HepG2 (cell line): ENCODE measurements around the gene IL18R1. TPM values are rescaled to one million over a fixed set of nuclear protein-coding genes. Genes with fewer than 3 reads are reported as not detected.

ENCODE experiments used
- ATAC-seq: fragments of 200-7000 bp; cut with Tn5 transposase; 3 replicates; pipeline ENCODE4 v1.9.1; 2020; ENCODE audit warnings: mild to moderate bottlenecking, moderate library complexity
- BruUV-seq: library from RNA; stranded (reverse); fragments of 400-500 nt; replicated peaks from 2 replicates; lab custom pipeline; 2021; lab: Mats Ljungman, UMichigan
- CTCF ChIA-PET: fragments of 300-600 bp; formaldehyde crosslinking; extraction: SDS; loops from one replicate; lab custom pipeline; 2021; ENCODE audit warnings: low total read pairs, inconsistent platforms, low intra/inter-chr PET ratio; lab: Yijun Ruan, JAX
- POLR2A ChIA-PET: fragments of 350-600 bp; sonication (Branson Sonifier 250); formaldehyde crosslinking; loops from one replicate; lab custom pipeline; 2020; ENCODE audit warnings: antibody characterized with exemption, inconsistent platforms; lab: Yijun Ruan, JAX
- DNase-seq: peaks from one replicate; pipeline ENCODE4 v3.0.0-alpha.2; 2015; ENCODE audit warnings: low spot score
- FAIRE-seq: peaks from 3 replicates; lab custom pipeline; 2011; peaks lifted over from hg19 to GRCh38; lab: Jason Lieb, UNC
- H2AFZ ChIP-seq: one replicate; pipeline ENCODE4 v1.6.1; 2011; ENCODE audit warnings: low read length, inconsistent platforms
- H3K27ac ChIP-seq: fragments of 300-600 bp; 3 replicates; pipeline ENCODE4 v1.8.0; 2011; ENCODE audit warnings: mixed run types, mild to moderate bottlenecking, mixed read lengths, low read length, inconsistent platforms; ENCODE audit not compliant: insufficient read depth; ENCODE audit errors: extremely low read length
- H3K27me3 ChIP-seq, 2 experiments: fragments of 200-600 bp in 1 of 2; 2 replicates in 1 of 2; 3 replicates in 1 of 2; pipeline versions ENCODE4 v1.6.0 to v1.8.0; 2011; ENCODE audit warnings: low read length in 2 of 2, mild to moderate bottlenecking in 2 of 2, moderate library complexity in 2 of 2, inconsistent platforms in 1 of 2; ENCODE audit not compliant: insufficient read depth in 2 of 2, control insufficient read depth in 1 of 2
- H3K36me3 ChIP-seq, 2 experiments: fragments of 200-600 bp in 1 of 2; replicated peaks in 1 of 2; 2 replicates in 1 of 2; 3 replicates in 1 of 2; pipeline versions ENCODE4 v1.5.1 to v1.8.0; 2011; ENCODE audit warnings: low read length in 2 of 2, inconsistent platforms in 1 of 2; ENCODE audit not compliant: insufficient read depth in 2 of 2, control insufficient read depth in 1 of 2
- H3K4me1 ChIP-seq: 2 replicates; pipeline ENCODE4 v1.5.1; 2012; ENCODE audit warnings: low read length, inconsistent platforms; ENCODE audit not compliant: insufficient read depth
- H3K4me2 ChIP-seq: 2 replicates; pipeline ENCODE4 v1.6.0; 2011; ENCODE audit warnings: low read depth, low read length, inconsistent platforms
- H3K4me3 ChIP-seq, 3 experiments: fragments of 200-600 bp in 1 of 3; sonication (generic), shearing (Covaris generic) in 1 of 3; replicated peaks in 1 of 3; 2 replicates each; pipeline ENCODE4 v1.5.1; 2011 to 2016; ENCODE audit warnings: low read length in 3 of 3, inconsistent platforms in 2 of 3, low read depth in 2 of 3, mild to moderate bottlenecking in 2 of 3, control low read depth in 1 of 3, mixed read lengths in 1 of 3; ENCODE audit not compliant: insufficient read depth in 1 of 3
- H3K79me2 ChIP-seq: one replicate; pipeline ENCODE4 v1.6.1; 2011; ENCODE audit warnings: low read length, inconsistent platforms; ENCODE audit not compliant: insufficient read depth
- H3K9ac ChIP-seq: 2 replicates; pipeline ENCODE4 v1.6.0; 2011; ENCODE audit warnings: mild to moderate bottlenecking, low read depth, low read length, inconsistent platforms; ENCODE audit not compliant: insufficient read depth
- H3K9me3 ChIP-seq: 2 replicates; pipeline ENCODE4 v1.5.1; 2012; ENCODE audit warnings: mild to moderate bottlenecking, low read length
- H4K20me1 ChIP-seq: 2 replicates; pipeline ENCODE4 v1.6.0; 2011; ENCODE audit warnings: inconsistent platforms, mild to moderate bottlenecking, low read length, moderate library complexity; ENCODE audit not compliant: insufficient read depth
- ATRX ChIP-seq: sonication (generic); formaldehyde crosslinking; IDR thresholded peaks from 2 replicates; pipeline ENCODE4 v1.4.0; 2020; ENCODE audit warnings: missing genetic modification reagents, borderline replicate concordance
- BRF2 ChIP-seq: sonication (generic); formaldehyde crosslinking; IDR thresholded peaks from 2 replicates; pipeline ENCODE4 v1.8.1; 2022; ENCODE audit warnings: mild to moderate bottlenecking, missing genetic modification reagents
- MBD4 ChIP-seq: IDR thresholded peaks from 2 replicates; pipeline ENCODE4 v1.6.1; 2012; ENCODE audit warnings: low read length, inconsistent platforms, borderline replicate concordance
- ONECUT2 ChIP-seq: sonication (generic); formaldehyde crosslinking; IDR thresholded peaks from 2 replicates; pipeline ENCODE4 v1.4.0; 2020; ENCODE audit warnings: missing genetic modification reagents
- PAWR ChIP-seq: sonication (generic); formaldehyde crosslinking; IDR thresholded peaks from 2 replicates; pipeline ENCODE4 v1.4.0; 2020; ENCODE audit warnings: missing genetic modification reagents, mild to moderate bottlenecking, borderline replicate concordance
- RELA ChIP-seq: sonication (generic); formaldehyde crosslinking; IDR thresholded peaks from 2 replicates; pipeline ENCODE4 v1.4.0; 2020; ENCODE audit warnings: missing genetic modification reagents
- TCF12 ChIP-seq, 2 experiments: fragments of 450-650 bp in 1 of 2; sonication (generic) in 1 of 2; formaldehyde crosslinking in 1 of 2; IDR thresholded peaks; 2 replicates each; pipeline versions ENCODE4 v1.6.1 to v1.8.0; 2017 to 2022; ENCODE audit warnings: antibody characterized with exemption in 1 of 2, mild to moderate bottlenecking in 1 of 2, missing genetic modification reagents in 1 of 2, moderate library complexity in 1 of 2
- ZNF280D ChIP-seq: sonication (generic); formaldehyde crosslinking; IDR thresholded peaks from 2 replicates; pipeline ENCODE4 v1.5.1; 2020; ENCODE audit warnings: mild to moderate bottlenecking, missing genetic modification reagents
- ZNF331 ChIP-seq: sonication (generic); formaldehyde crosslinking; IDR thresholded peaks from 2 replicates; pipeline ENCODE4 v1.4.0; 2020; ENCODE audit warnings: missing genetic modification reagents
- ZNF441 ChIP-seq: sonication (generic); formaldehyde crosslinking; IDR thresholded peaks from 2 replicates; pipeline ENCODE4 v1.7.0; 2021; ENCODE audit warnings: missing genetic modification reagents, borderline replicate concordance
- ZNF563 ChIP-seq: sonication (generic); formaldehyde crosslinking; IDR thresholded peaks from 2 replicates; pipeline ENCODE4 v1.8.0; 2022; ENCODE audit warnings: mild to moderate bottlenecking, moderate library complexity, missing genetic modification reagents
- WGBS: methylation state at CpG from one replicate; pipeline ENCODE4 v1.1.6; 2017; ENCODE audit warnings: low lambda C conversion rate; 5-methylcytosine and 5-hydroxymethylcytosine counted together
- in situ Hi-C: cut with HindIII; loops from 2 replicates; pipeline ENCODE4 v1.10.0; 2017; ENCODE audit warnings: low pct_unique_long_range_greater_than_20kb; ENCODE audit not compliant: extremely low pct_ligation_motif_present
- intact Hi-C: fragments of 100-400 bp; cut with micrococcal nuclease; formaldehyde crosslinking; loops from one replicate; pipeline ENCODE4 v1.10.0; 2022; ENCODE audit not compliant: unreplicated experiment
- polyA plus RNA-seq, 8 experiments: library from polyadenylated mRNA; depleted of rRNA in 3 of 8; stranded (reverse) in 7 of 8; unstranded in 1 of 8; fragments of >200 nt; fragmentation: Illumina TruSeq in 4 of 8; extraction: Trizol in 4 of 8; gene quantifications; 2 replicates each; pipeline versions ENCODE4 v1.2.1 to v1.2.3, GENCODE V29; 2011 to 2016; ENCODE audit warnings: low read depth in 4 of 8, missing spikeins in 1 of 8, mixed read lengths in 1 of 8; ENCODE audit not compliant: insufficient read depth in 1 of 8
- total RNA-seq, 5 experiments: library from RNA; depleted of rRNA; stranded (reverse); fragments of >200 nt; fragmentation: Illumina TruSeq; extraction: Trizol; gene quantifications; 2 replicates each; pipeline ENCODE4 v1.2.3, GENCODE V29; 2016; ENCODE audit warnings: low read depth in 1 of 5

IL18R1 gene
- total and polyA plus RNA-seq, 2 of the 13 experiments (the other 11 are each of a cell fraction or from before 2014, with no cell fraction given) = 0.01 to 0.04 TPM

GRCh38 chr2:102436323-102436722 is 80.7 kb downstream of the IL18R1 start:
- no peak for ATAC-seq
- 3% methylated on average over 3 of the region's 3 CpGs for WGBS
- TF ChIP-seq RELA (CRISPR knock-in tag) = no peak
- no peak for TF ChIP-seq ONECUT2
- TF ChIP-seq ZNF331 = no peak
- TF ChIP-seq ZNF441 (CRISPR knock-in tag) = no peak
- no peak for TF ChIP-seq ATRX (CRISPR knock-in tag)
- no peak for TF ChIP-seq ZNF563 (CRISPR knock-in tag)
- TF ChIP-seq PAWR (CRISPR knock-in tag) = no peak
- TF ChIP-seq ZNF280D (CRISPR knock-in tag) = no peak
- no peak for TF ChIP-seq BRF2 (CRISPR knock-in tag)
- TF ChIP-seq MBD4 = no peak
- TF ChIP-seq TCF12 (IDR thresholded peaks at IDR 0.05) = no peak
- no peak for TF ChIP-seq TCF12 (CRISPR knock-in tag; IDR thresholded peaks at IDR 0.05)
- TF ChIP-seq, all 625 proteins: peak for 0
- Histone ChIP-seq H3K4me2 (no peak overlapping the region), H3K4me1 (no peaks in the 10 kb centered on the region), H2AFZ (no peak overlapping the region), H4K20me1 (no peaks in the 10 kb centered on the region), H3K9ac (no peak overlapping the region), H3K27me3 (peaks cover 0 to 10% of the 10 kb centered on the region in 2 experiments; a peak in 2 of 5 replicates), H3K79me2 (no peaks in the 10 kb centered on the region), H3K27ac (no peak overlapping the region), H3K36me3 (no peaks in the 10 kb centered on the region), H3K4me3 (no peak overlapping the region), H3K9me3 (no peaks in the 10 kb centered on the region)
- DNase-seq (no peak), FAIRE-seq (no peak)
- in situ Hi-C loops = no loop called here
- CTCF ChIA-PET = no interaction called here
- intact Hi-C loops = no loop called here
- POLR2A ChIA-PET = interaction anchor here (0.6 kb wide), 1 partner anchor 489 kb away, joined by 3 read pairs; no protein-coding TSS in a partner anchor
- BruUV-seq = no TSS peak
